NCI-H1694 treated with DMSO at 0.1 percent for 48 hours (cell line): ENCODE results near the gene UNCX.
"Not testable (repeated sequence)": the region's sequence is repeated elsewhere in the genome, so short reads cannot be mapped to it uniquely, and the experiment has no call there.

Experiments used
- DNase-seq: peaks from one replicate; lab custom pipeline; 2025; lab: John Stamatoyannopoulos, UW

The UNCX gene

DNA sequence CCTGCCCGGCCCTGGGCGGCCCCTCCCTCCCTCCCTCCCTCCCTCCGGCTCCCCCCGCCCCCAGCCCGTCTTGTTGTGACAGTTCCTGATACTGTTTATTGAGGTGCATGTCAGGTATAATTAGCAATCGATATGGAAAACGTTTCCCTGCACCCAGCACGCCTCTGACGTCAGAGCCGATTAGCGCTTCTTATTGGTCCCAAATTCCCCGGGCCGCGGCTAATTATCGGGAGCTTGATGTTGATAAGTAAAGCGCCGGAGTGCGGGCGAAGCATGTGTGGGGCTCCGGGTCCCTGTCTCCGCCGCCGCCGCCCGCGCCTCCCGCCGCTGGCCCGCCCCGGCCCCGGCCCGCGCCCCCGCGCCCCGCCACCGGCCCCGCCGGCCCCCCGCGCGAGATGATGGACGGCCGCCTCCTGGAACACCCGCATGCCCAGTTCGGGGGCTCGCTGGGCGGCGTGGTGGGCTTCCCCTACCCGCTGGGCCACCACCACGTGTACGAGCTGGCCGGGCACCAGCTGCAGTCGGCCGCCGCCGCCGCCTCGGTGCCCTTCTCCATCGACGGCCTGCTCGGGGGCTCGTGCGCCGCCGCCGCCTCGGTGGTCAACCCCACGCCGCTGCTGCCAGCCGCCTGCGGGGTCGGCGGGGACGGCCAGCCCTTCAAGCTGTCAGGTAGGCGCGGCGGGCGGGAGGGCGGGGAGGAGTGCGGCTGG is at the start of gene UNCX:
TSS of gene UNCX (plus strand) at position 250 of the 710 bp plus-strand sequence. CDS start at position 396, 146 bp downstream.
- DNase-seq, result no peak

GRCh38 chr7:1187127-1187526 is 45.5 kb upstream of the UNCX start:
- DNase-seq, result no peak

DNA sequence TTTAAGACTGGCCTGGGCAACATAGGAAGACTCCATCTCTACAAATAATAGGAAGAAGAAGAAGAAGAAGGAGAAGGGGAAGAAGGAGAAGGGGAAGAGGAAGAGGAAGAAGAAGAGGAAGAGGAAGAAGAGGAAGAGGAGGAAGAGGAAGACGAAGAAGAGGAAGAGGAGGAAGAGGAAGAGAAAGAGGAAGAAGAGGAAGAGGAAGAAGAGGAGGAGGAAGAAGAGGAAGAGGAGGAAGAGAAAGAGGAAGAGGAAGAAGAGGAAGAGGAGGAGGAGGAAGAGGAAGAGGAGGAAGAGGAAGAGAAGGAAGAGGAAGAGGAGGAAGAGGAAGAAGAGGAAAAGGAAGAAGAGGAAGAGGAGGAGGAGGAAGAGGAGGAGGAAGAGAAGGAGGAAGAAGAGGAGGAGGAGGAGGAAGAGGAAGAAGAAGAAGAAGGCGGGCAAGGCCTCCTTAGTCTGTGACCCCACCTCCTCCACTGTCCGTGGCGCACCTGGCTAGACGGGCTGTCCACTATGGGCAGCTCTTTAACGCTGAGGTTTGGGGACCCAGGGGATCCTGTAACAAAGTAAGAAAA is 43.9 kb upstream of the UNCX start:
- DNase-seq, result no peak

- no peak for DNase-seq
These were observed 42.5 kb upstream of the UNCX start for GRCh38 chr7:1189986-1190772.

- DNase-seq, result no peak
These were observed 40.4 kb upstream of the UNCX start for GRCh38 chr7:1192171-1192676.

DNA sequence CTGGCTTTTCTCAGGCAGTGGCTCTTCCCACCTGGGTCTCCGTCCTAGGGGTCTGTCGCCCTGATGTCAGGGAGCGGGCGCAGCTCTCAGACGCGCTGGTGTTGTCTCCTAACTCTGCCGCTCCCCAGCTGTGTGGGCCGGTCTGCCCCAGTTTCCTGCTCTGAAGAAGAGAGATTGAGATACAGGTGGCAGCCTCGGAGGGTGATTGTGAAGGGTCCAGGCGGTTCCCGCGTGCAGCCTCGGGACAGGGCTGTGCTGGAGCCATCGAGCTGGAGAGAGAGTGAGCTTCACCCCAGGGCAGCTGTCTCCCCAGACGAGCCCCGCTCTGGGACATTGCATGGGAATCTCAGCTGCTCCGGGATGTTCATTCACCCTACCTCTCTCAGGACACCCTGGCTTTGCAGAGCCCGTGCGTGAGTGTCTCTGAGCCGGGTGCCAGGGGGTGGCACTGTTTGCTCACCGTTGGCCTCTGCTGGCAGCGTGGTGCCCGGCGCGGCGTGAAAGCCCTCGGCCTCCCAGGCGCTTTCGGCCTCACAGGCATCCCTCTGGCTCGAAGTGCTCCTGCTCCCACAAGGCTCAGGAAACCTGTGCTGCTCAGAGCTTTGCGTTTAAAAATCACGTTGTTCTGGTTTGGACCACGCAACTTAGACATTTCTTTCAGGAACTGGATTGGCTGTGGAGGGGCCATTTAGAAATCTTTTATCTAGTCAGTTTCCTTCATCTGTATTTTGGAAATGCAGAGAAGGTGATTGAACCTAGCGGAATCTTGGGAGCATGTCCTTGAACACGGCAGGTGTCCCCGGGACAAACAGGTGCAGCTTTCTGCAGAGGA is 38.9 kb upstream of the UNCX start:
- peak; percentile 58 for DNase-seq

DNA sequence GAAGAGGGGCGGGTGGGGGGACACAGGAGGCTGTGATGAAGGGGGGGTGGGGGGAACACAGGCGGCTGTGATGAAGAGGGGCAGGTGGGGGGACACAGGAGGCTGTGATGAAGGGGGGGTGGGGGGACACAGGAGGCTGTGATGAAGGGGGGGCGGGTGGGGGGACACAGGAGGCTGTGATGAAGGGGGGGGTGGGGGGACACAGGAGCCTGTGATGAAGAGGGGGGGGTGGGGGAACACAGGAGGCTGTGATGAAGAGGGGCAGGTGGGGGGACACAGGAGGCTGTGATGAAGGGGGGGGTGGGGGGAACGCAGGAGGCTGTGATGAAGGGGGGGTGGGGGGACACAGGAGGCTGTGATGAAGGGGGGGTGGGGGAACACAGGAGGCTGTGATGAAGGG is 36.2 kb upstream of the UNCX start:
- DNase-seq, result not testable (repeated sequence)

DNA sequence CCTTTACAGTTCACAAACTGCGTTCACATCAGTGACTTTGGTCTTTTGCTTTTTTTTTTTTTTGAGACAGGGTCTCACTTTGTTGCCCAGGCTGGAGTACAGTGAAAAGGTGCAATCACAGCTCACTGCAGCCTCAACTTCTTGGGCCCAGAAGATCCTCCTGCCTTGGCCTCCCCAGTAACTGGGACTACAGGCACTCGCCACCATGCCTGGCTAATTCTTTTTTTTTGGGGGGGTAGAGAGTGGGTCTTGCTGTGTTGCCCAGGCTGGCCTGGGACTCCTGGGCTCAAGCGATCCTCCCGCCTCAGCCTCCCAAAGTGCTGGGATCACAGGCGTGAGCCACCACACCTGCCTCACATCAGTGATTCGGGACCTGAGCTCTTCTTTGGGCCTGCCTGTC is 35.7 kb upstream of the UNCX start:
- no peak for DNase-seq

GRCh38 chr7:1197997-1198625 is 34.6 kb upstream of the UNCX start:
- DNase-seq, result peak; percentile 73

GRCh38 chr7:1200045-1200444 is 32.6 kb upstream of the UNCX start:
- peak; percentile 64 for DNase-seq

GRCh38 chr7:1201916-1202315 is 30.8 kb upstream of the UNCX start:
- DNase-seq, result no peak

- DNase-seq, result not testable (repeated sequence)
These were observed 29.8 kb upstream of the UNCX start for GRCh38 chr7:1202914-1203313.

- DNase-seq, result no peak
These were observed 28.1 kb upstream of the UNCX start for GRCh38 chr7:1204460-1205140.

DNA sequence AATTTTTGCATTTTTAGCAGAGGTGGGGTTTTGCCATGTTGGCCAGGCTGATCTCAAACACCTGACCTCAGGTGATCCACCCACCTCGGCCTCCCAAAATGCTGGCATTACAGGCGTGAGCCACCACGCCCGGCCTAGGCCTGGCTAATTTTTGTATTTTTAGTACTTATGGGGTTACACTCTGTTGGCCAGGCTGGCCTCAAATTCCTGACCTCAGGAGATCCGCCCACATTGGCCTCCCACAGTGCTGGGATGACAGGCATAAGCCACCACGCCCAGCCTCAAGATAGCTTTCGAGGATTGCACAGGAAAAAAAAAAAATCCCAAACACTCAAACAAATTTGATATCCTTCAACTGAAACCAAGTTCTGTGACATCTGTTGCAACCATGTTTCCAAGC is 26.9 kb upstream of the UNCX start:
- not testable (repeated sequence) for DNase-seq

- DNase-seq, result no peak
These were observed 23.6 kb upstream of the UNCX start for GRCh38 chr7:1209097-1209496.

DNA sequence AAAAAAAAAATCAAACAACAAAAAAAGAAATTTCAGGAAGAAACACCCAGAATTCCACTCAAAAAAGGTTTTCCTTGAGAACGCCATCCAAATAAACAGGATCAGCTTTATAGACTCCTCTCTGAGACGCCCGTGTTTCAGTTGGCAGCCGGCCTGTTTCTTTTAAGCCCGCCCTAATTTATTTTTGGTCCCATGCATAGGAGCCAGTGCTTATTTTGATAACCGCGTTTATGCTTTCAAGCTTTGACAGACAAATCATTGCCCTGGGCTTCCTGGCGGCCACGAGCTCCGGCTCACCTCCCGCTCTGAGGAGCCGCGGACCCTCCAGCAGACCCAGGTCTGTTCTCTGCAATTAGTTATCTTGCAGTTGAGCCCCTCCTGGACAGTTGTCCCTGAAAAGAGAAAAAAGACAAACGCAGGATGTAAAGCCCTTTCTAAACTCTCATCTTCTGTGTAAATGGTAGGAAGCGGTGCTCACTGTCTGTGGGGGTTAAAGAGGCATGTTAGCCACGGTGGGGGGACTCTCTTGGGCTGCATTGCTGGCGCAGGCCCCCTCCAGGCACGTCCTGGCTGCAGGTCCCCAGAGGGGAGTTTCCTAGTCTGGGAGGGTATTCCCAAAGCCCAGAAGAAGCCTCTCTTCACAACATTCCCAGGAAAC is 22.2 kb upstream of the UNCX start:
- peak; percentile 17 for DNase-seq

DNA sequence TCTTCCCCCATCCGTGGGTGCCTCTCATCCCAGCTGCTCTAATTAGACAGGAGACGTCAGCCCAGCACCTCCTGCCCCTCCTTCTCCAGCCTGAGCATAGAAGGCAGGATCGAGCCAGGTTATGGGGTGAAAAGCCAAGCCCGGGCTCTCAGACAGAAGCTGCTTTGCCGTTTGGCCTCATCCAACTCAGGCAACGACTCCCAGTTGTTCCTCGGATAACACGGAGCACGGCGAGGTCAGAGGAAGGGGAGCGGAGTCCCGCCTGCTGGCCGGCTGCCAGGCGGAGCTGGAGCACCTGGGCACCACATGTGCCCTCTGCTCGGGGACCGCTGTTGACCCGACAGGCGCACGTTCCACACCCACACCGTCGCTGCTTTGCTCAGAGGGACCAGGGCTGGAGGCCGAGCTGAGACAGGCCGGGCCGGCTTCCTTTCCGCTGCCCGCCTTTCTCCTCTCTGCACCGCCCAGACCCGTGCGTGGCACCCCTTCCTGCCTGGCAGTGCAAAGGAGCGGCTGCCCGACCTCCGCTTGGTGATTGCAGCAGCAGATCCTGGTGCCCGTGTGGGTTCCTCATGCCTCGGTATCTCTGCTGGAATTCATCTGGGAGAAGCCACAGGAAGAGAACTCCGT is 21.6 kb upstream of the UNCX start:
- peak; percentile 26 for DNase-seq

- no peak for DNase-seq
These were observed 21.1 kb upstream of the UNCX start for GRCh38 chr7:1211611-1212010.

- DNase-seq, result not testable (repeated sequence)
These were observed 20.6 kb upstream of the UNCX start for GRCh38 chr7:1212025-1212424.

DNA sequence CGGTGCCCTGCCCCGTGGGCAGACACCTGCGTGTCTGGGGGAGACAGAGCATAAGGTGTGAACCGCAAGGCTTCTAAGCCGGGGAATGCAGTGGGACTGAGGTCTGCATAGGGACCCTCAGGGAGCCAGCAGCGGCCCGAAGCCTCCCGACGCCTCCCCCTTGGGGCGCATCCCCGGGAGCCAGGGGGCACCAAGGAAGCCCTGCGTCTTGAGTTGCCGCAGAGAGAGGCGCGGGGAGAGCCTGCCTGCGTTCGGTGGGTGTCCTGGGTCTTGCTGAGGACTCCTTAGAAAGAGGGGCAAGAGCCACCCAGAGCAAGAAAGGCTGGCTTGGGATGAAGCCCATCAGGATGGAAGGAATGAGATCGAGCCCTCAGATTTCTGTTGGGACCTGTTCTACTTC is 18.2 kb upstream of the UNCX start:
- no peak for DNase-seq
